ENCODE data around the gene WIZ.
"Not testable (repeated sequence)": the region's sequence is repeated elsewhere in the genome, so short reads cannot be mapped to it uniquely, and the experiment has no call there.

WIZ gene

GRCh38 chr19:15403151-15403531 lies 46.6 kb downstream of the WIZ start:
- no peak for DNase-seq

- no peak for DNase-seq
Measured at GRCh38 chr19:15402411-15403150, 47.2 kb downstream of the WIZ start.

DNA sequence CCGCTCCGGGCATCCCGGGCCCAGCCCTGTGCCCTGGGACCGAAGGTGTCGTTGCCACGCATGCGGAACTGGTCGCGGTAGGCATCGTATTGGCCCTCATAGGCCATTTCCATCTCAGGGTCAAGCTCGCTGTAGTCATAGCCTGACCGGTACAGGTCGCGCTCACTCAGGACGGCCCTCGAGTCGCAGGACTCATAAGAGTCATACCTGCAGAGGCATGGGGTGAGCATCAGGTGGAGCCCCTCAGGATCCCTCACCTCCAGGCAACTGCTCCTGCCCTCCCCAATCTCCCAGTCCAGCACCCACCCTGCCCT lies 48.4 kb downstream of the WIZ start:
- DNase-seq, result no peak

- DNase-seq, result no peak
Measured at GRCh38 chr19:15400521-15401396, 49.0 kb downstream of the WIZ start.

- no peak for DNase-seq
Measured at GRCh38 chr19:15399635-15400034, 50.1 kb downstream of the WIZ start.

DNA sequence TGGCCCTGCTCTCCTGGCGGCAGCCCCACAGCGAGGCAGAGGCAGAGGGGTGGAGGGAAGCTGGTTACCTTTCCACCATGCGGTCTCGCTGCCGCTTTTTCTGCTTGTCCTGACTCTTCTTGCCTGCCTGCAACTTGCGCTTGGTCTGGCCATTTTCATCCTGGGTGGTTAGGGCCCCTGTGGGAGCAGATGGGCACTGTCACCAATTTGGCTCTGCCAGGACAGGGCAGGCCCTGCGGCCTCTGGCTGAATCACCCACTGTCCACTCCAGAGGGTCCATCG lies 50.6 kb downstream of the WIZ start:
- no peak for DNase-seq

DNA sequence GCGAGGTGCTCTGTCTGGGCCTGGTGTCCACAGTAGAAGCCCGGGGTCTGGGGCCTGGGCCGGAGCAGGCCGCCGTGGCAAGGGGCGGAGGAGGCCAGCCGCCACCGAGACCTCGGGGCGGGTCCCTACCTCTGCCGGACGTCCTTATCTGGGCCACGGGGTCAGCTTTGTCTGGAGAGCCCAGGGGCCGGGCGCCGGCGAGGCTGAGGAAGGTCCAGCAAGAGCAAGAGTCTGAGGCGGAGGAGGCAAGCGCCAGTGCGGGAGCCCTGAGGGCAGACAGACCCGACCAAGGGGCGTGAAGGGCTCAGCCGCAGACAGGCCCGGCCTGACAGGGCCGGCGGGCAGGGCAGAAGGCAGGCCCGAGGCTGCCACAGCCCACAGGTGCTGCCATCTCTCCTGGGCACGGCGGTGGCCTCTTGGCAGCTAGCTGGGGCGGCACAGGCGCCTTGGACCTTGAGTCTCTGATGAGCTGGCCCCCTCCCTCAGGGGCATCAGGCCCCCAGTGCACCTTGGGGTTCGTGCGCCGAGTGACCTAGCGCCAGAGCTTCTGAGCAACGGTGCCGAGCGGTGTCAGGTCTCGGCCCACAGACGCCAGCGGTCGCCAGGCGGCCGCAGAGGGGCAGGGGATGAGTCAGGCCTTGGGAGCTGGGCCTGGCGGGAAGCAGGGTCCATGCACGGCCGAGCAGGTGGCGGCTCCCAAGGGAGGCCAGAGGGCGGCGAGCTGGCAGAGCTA lies 51.1 kb downstream of the WIZ start:
- DNase-seq, result no peak

DNA sequence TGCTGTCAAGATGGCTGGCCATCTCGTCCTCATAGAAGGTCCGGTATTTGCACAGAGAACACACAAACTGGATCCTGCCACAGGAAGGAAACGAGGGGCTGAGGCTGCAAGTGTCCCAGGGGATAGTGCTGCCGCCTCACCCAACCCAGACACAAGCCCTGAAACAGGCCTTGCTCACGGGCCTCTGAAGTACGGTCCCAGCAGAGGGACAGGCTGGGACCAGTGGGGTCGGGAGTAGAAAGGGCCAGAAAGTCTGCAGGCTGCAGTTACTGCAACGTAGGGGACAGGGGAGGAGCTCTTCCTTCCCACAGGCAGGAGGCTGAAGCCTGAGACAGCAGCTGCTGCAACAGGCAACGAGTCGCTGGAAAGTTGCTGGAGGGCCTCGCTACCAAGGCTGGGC lies 52.0 kb downstream of the WIZ start:
- DNase-seq, result no peak

- no peak for DNase-seq
Measured at GRCh38 chr19:15397236-15397635, 52.5 kb downstream of the WIZ start.

DNA sequence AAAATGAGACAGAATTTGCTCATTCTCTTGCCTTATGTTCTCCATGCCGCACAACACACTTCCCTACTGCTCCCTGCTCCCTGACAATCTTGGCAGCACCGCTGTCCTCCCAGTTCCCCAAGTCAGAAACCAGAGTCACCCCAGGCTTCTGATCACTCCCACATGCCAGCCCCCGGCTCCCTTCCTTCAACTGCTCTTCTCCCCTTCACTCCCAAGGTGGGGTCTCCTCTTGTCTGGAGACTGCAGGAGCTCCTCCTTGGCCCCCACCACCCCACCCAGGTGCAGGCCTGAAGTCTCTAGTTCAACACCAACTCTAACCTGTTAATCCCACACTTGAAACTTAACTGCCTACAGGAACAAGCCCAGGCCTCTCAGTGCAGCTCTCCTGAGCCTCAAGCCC lies 53.3 kb downstream of the WIZ start:
- DNase-seq, result no peak

DNA sequence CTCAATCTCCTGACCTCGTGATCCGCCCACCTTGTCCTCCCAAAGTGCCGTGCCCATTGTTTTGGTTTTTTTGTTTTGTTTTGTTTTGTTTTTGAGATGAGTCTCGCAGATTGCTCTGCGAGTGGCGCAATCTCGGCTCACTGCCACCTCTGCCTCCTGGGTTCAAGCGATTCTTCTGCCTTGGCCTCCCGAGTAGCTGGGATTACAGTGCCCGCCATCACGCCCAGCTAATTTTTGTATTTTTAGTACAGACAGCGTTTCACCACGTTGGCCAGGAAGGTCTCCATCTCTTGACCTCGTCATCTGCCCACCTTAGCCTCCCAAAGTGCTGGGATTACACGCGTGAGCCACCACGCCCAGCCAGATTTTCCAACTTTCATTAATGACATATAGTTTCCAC lies 54.5 kb downstream of the WIZ start:
- not testable (repeated sequence) for DNase-seq

- DNase-seq, result no peak
Measured at GRCh38 chr19:15394426-15394825, 55.3 kb downstream of the WIZ start.

GRCh38 chr19:15393963-15394362 lies 55.8 kb downstream of the WIZ start:
- no peak for DNase-seq

GRCh38 chr19:15390814-15391213 lies 58.9 kb downstream of the WIZ start:
- no peak for DNase-seq

DNA sequence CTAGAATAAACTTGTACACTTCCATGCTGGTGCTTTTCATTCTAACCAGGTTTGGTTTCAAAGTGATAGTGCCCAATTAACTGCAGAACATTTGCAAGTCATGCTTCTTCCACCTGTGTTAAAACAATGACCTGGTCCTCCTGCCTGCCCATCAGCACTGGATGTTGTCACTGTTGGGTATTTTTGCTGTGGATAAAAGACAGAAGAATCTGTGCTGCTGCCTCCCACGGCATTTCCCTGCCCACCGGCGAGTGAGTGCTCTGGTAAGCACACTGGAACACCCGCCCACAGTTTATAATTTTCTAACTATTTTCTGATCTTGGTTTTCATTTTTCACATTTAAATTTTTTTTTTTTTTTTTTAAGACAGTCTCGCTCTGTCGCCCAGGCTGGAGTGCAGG lies 67.9 kb downstream of the WIZ start:
- no peak for DNase-seq

DNA sequence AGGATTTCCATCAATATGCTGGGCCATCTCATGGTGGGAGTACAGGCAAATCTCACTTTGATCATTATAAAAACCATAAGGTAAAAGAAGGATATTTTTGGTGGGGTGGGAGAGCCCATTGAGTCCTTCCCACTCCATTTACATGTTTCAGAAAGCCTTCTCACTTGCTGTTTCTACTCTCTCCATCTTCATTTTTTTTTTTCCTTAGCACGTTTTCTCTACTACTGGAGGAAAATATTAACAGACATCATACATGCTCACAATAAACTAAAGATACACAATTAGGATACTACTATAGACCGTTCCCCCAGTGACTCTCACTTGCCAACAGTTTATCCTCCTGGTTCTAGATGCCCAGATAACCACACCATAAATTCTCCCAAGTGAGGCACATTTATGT lies 68.3 kb downstream of the WIZ start:
- DNase-seq, result no peak

- DNase-seq, result peak; percentile 29
Measured at GRCh38 chr19:15379999-15380647, 69.6 kb downstream of the WIZ start.

DNA sequence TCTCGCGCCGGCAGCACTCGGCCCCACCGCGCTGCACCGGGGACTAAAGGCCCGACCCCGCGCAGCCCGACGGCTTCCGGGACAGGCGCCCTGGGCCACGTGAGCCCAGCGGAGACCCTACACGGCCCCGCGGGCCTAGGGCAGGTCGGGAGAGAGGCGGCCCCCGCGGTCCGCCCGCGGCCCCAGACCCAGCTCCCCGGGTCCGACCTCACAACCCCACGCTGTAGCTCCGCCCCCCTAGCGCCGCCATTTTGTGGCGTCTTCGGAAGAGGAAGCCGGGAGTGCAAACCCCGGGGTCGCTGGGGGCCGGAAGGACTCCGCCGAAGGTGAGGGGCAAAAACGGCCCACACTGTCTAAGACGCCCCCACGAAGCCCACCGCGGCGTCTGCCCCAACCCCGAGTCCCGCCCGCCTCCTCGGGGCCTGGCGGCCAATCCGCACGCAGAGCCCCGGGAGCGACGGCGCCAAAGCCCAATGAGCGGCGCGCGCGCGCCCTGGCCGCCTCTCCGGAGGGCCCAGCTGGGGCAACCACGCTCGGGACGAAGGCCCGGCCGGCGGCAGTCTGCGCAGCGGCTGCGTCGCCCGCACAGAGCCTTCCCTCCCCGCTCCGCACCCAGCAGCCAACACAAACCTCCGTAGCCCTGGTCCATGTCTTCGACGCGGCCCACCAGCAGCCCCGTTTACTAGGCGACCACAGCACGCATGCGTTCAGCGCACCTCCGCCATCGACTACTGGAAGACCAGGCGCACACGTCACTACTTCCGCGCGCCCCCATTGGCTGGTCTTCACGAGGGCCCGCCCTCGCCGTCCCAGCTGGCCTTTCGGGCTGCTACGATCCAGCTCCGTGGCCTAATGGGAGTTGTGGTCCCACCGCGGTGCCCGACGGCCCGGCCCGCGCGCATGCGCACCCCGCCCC lies 70.4 kb downstream of the WIZ start, which contains the start of gene AKAP8:
Gene AKAP8 (minus strand): TSS at position 705 of the 916 bp plus-strand sequence. CDS start 56 bp downstream, at position 649.
- DNase-seq, result peak; percentile 99

DNA sequence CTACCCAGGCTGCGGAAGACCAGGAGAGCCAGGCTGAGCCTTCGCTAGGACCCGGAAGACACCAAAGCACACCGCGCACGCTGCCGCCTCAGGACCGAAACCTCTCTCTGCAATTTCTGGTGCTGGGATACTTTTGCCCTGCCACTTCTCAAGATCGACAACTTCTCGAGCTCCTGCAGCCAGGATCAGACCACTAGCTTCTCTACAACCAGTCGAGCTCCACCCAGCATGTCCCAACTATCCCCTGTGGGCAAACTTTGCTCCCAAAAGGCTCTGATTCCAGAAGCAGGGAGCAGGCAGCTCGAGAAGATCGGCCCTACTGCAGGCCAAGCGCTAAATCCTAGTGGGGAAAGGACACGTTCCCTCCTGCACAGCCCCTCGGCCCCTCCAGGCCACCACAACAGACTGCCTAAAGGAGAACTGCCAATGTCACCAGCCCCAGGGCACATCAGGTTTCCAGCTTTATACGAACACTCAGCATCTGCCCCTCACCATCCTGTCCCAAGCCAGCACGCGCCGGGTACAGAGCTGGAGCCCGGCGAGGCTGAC lies 71.1 kb downstream of the WIZ start:
- DNase-seq, result peak; percentile 34

- no peak for DNase-seq
Measured at GRCh38 chr19:15374796-15375440, 74.8 kb downstream of the WIZ start.

DNA sequence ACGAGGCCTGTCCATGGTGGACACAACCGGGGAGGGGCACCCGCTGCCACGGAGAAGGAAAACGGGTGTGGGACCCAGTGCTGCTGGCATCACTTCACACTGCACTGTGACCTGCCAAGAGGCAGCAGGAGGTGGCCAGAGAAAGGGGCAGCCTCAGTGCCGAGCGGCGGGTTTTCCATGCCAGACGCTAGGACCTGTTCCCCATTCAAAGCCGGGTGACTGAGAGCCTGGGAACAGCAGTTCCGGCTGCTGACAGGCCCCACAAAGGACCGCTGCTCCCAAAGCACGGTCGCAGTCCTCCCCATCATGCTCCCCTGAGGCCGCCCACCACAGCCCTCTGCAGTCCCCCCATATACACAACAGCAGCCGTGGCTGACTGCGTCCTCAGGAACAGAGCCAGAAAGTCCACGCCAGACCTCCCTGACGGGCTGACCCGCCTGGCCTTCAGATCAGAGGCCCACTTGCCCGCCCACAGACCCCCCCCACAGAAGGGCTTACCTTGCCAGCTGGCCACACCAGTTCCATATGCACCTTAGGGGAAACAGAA lies 75.6 kb downstream of the WIZ start:
- DNase-seq, result no peak
